HG03521 (cell line): ENCODE measurements around the gene DAP.
"Not testable (repeated sequence)": the region's sequence is repeated elsewhere in the genome, so short reads cannot be mapped to it uniquely, and the experiment has no call there.

Source experiments
- ATAC-seq: cut with Tn5 transposase; IDR thresholded peaks from one replicate; pipeline ENCODE4 v1.9.1; 2021; ENCODE audit warnings: mild to moderate bottlenecking, moderate library complexity; ENCODE audit not compliant: unreplicated experiment

The DAP gene

GRCh38 chr5:10674582-10674981 is 86.5 kb downstream of the DAP start:
- no peak for ATAC-seq

DNA sequence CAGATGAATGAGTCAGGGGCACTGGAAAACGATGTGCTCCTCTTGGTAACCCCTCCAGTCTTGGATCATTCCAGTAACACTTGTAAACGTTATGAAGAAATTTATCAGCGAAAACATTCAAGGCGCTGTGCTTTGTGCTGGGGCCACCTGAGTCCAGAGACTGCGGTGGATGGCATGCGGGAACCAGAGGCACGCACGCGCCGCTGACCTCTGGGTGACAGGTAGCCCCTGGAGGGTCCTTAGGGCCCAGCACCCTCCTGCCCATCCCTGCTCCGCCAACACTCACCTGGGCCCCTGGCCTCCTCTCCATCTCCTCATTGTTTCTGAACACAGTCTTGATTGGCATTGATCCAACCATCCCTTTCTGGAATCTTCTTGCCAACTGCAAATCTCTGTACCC is 86.9 kb downstream of the DAP start:
- ATAC-seq: no peak

DNA sequence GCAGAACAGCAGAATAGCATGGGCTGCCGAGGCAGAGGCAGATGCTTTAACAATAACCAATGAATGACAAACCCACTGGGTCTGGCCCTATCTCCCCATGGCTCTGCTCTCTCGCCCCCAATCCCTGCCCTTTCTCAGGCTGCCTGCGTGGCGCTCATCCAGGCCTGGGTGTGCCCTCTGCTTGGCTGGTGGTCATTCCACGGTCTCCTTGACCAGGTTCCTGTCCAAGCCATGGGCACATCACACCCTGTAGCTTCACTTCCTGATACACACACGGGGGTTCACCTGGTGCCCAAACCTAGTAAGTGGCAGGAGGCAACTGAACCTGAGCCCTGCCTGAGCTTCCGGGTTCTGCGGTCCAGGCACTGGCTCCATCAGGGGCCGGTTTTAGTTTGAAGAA is 87.6 kb downstream of the DAP start:
- ATAC-seq: no peak

GRCh38 chr5:10673017-10673389 is 88.0 kb downstream of the DAP start:
- ATAC-seq: no peak

DNA sequence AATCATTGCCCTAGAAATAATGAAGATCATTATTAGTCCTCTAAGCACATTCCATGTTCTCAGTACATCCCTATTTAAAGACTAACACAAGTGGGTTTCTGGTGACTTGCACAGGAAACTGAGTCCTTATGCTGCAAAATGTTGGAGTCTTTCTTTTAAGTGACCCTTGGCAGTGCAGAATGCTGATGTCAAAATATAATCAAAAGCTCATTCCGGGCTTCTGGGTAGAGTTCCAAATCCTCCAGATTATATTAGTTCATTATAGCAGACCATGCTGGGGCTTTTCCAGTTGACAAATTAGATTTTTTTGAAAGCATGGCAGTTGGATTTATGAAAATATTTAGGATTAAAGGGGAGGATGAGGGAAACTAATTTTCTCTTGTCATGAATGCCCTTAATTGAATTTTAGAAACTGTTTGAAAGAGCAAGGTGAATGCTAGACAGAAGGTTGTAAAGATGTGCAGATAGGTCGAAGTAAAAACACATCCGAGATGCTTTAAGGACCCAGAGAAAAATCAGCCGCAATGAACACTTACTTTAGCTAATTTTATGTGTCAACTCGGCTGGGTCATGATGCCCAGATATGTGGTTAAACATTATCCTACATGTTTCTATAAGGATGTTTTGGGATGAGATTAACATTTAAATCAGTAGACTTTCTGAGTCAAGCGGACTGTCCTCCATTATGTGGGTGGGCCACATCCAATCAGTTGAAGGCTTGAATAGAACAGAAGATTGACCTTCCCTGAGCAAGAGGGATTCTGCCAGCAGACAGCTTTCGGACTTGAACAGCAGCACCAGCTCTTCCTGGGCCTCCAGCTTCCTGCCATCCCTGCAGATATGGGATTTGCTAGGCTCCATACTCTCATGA is 88.7 kb downstream of the DAP start:
- no peak for ATAC-seq

DNA sequence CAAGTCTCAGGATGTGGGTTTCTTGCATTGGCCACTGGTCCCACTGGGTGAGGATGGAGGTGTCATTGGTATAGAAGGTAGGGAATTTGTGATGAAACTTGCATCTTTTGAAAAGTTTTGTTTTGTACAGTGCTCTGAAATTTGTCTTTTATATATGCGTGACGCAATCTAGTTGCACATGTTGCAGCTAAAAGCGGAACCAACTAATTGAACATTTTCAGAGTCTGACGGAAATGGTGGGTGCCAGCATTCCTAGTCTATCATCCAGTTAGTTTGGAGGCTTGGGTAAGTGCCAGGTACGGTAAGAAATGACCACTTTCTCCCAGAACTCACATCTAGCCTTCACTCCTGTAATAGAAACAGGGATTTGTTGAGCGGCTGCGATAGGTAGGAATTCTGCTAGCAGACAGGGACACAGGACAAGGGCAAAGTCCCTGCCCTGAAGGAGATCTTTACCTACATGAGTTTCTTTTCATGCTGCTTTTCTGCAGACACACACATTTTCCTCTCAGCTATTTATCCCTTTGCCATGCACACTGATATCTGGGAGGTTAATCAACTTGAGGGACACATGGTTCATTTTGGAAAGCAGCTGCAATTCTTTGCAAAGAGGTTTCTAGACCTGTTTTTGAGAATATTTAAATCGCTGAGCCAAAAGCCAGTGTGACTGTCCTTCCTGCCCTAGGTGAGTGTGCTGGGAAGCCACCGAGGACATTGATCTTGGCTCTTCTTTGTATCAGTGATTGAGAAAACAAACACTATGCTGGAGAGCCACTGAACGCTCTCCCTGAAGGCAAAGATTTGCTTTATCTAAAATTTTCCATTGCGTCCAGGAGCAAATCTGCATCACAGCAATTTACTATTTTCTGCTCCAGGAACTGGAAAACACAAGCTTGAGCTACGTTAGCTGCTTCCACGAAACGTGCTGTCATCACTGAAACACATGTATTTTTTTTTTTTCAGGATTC is 89.7 kb downstream of the DAP start:
- no peak for ATAC-seq

- no peak for ATAC-seq
These were observed 91.1 kb downstream of the DAP start for GRCh38 chr5:10669983-10670382.

DNA sequence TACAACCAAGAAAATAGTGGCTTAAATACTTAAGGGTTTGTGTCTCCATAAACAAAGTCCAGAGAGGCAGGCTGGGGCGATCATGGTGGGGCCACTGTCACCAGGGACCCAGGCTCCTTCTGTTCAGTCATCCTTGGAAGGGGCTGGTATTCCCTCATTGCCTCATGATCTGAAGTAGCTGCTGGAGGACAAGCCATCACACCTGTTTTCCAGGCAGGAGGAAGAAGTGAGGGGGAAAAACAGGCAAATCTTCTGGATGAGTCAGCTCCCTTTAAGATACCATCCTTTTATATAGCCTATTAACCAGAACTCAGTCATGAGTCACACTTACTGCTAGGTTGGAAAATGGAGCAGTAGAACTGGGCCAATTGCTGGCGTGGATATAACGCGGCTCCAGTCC is 92.3 kb downstream of the DAP start:
- ATAC-seq: no peak

DNA sequence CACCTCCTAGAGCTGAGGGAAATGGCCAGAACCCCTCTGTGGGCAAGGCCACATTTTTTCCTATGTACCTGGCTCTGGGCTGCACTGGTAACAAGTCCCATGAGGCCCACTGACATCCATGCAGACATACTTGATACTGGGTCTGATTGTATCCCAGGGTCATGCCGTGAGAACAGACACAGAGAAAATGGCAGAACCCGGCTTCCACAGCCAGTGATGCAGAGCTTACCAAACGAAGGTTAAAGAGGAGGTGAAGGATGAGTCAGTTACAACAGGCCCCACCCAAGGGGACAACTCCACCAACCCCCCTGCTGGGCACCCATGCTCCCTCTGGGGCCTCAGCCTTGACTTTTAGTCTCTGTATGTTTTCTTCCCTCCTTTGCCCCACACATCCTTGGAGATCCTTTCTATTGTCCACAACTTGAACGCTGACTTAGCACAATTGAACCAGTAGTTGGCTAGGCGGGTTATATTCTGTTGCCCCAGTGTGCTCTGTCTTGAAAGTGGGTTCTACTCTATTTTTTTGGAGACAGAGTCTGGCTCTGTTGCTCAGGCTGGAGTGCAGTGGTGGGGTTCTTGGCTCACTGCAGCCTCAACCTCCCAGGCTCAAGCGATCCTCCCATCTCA is 93.5 kb downstream of the DAP start:
- ATAC-seq: no peak

GRCh38 chr5:10666531-10667299 is 94.3 kb downstream of the DAP start:
- no peak for ATAC-seq

DNA sequence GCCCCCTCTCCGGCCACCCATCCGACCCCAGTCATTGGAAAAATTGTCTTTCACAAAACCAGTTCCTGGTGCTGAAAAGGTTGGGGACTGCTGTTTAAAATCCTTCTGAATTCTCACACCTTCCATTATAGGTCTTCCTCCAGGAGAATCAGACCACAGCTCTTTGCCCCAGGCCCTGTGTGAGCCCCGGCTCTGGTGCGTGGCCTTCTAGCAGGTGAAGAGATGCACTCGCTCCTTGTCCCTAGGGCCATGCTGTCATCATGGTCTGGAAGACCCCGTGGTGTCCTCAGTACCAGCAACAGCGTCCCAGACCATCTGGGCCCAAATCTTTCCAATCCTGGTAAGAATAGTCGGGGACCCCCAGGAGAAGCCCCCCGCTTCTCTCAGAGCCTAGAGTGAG is 95.2 kb downstream of the DAP start:
- no peak for ATAC-seq

DNA sequence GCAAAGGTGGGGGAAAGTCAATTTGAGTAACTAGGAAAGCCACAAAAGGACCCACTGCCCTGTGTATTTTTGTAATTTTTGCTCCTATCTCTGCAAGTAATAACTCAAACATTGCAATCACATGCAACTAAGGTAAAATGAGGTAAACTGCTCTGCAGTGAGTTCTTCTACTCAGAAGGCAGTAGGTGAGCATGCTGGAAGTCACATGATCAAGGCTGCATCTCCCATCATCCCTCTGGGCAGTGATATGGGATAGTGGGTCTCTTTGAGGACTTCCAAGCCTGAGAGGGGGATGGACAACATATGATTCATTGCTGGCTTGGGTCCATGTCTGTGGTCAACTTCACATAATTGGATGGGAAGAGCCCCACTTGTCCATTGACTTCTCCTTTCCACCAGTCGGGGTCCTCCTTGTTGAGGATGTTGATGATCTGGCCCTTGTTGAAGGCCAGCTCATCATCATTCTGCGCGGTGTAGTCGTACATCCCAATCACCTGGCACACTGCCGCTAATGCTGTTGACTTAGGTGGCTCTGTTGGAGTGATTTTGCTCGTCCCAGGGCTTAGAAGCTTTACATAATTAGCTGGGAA is 96.8 kb downstream of the DAP start:
- ATAC-seq: not testable (repeated sequence)

DNA sequence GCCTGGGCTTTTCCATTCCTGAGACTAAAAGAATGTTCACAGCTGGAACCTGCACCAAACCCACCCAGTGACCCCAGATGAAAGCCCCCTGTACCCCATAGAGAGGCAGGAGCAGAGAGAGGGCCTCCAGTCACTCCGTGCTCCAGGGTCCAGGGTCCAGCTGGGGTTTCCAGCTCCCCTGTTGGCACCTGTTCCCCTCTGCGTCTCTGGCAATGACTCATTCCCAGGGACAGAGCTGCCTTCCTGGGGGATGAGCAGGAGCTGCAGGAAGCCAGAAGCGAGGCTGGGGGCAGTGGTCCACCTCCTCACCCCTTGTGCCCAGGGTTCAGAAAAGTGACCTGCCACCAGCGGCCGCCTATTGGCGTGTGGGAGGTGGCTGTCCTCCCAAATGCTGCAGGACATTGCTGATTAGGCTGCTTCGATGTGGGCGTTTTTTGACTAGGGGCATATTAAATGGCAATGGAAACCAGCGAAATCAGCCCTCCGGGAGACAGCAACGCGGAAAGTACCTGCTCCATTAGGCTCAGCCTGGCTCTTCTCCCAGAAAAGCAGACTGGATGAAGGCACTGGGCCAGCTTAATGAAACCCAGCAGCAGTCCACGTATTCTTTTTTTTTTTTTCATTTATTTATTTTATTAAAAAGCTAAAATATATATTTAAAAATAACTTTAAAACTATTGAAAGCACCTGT is 97.4 kb downstream of the DAP start:
- no peak for ATAC-seq

DNA sequence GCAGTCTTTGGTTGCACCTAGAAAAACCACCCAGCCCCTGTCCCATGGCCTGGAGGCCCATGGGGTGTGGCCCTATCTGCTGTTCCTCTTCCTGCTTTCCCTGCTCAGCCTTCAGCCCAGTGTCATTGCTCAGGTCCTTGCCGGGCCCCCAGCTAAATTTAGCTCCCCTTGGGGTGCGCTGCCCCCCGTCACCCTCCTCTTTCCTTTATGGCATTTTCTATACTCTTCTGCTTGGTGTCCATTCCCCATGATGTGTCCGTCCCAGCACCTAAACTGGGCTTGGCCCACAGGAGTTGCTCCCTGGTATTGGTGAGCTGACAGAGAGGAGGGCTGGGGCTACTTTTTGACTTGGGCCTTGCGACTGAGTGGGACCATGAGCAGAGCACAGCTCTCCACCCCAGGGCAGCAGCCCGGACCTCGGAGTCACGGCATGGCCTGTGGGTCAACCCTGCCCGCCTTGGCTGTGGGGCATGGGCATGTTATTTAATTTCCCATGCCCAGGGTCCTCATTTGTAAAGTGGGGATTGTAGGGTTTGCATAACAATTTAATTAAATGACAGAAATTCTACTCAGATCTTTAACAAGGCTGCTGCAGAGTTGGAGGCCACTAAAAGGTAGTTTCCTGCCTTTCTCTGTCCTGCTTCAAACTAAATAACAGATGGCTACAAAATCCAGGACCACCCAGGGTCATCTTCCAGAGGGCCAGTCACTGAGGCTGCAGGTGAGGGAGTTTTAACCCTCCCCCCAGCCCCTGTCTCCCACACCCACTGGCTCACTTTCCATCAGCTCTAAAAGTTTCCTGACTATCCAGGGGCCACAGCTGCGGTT is 98.2 kb downstream of the DAP start:
- no peak for ATAC-seq

DNA sequence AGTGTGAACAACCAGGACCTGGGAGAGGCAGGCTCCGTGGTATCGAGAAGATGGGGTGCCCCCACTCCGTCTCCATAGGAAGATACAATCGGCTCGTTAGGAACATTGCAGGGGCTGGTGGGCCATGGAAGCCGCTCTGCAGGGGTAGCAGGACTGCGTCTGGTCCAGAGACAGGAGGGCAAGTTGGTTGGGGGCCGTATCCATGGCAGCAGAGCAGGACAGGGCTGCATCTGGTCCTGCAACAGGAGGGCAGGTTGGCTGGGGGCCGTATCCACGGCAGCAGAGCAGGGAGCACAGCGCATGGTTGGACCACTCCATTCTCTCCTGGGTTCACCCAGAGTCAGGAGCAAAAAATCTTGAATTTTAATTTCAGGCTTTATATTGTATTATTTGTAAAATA is 99.0 kb downstream of the DAP start:
- ATAC-seq: no peak

DNA sequence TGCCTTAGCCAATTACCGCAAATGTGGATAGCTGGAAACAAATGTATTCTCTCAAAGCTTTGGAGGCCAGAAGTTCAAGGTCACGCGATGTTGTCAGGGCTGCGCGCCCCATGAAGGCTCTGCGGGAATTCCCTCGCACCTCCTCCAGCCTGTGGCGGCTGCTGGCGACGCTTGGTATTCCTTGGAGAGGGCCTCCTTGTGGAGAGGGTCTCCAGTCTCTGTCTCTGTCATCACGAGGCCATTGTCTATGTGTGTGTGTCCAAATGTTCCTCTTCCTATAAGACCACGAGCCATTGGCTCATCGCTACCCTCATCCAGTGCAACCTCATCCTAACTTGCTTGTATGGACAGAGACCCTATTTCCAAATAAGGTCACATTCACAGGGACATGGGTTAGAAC is 99.6 kb downstream of the DAP start:
- ATAC-seq: no peak

DNA sequence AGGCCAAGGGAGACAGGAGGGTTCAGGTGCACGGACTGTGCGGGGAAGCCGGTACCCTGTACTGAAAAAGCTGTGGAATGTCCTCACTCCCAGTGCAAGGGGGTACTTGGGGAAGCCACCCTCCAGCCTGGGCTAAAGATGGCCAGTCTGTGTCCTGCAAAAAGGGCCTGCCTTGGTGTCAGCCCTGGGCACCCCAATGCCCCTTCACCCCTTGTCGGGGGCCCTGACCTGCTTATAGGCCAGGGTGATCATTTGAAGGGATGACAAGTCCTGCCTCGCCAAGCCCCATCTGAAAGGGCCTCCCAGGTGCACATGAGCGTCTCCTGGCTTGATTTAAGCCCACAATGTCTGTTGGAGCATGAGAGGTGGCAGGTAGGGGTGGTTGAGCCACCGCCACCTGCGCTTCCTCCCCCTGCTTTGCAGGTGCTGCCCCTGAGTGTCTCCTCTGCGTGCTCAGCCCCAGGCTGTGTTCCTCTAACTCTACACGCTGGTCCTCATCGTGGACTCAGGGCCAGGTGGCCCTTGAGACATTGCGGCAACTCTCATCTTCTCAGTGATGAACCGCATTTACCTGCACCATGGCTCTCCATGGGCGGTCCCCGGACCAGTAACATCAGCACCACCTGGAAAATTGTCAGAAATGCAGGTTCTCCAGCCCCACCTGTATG is 100.2 kb downstream of the DAP start:
- no peak for ATAC-seq

GRCh38 chr5:10660135-10660534 is 100.9 kb downstream of the DAP start:
- no peak for ATAC-seq
